ENCODE measurements around the gene KIF7.

KIF7 gene

DNA sequence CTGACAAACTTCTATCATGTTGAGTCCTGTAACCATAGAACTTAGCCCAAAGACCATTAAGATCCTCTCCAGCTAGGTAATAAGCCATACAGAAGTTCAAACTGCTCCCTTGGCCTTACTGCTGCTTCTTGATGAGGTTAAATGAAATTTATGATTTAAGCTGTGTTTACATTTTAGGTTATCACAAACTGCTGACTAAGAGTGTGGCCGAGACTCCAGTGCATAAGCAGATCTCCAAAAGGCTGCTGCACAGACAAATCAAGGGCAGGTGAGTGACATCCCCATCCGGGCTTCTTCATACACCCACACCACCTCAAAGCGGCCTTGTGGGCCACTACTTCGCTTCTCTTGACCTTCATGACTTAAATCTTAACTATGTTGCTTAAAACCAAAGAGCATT, 39.0 kb downstream of the KIF7 start:
- TF ChIP-seq, protein P1, sequence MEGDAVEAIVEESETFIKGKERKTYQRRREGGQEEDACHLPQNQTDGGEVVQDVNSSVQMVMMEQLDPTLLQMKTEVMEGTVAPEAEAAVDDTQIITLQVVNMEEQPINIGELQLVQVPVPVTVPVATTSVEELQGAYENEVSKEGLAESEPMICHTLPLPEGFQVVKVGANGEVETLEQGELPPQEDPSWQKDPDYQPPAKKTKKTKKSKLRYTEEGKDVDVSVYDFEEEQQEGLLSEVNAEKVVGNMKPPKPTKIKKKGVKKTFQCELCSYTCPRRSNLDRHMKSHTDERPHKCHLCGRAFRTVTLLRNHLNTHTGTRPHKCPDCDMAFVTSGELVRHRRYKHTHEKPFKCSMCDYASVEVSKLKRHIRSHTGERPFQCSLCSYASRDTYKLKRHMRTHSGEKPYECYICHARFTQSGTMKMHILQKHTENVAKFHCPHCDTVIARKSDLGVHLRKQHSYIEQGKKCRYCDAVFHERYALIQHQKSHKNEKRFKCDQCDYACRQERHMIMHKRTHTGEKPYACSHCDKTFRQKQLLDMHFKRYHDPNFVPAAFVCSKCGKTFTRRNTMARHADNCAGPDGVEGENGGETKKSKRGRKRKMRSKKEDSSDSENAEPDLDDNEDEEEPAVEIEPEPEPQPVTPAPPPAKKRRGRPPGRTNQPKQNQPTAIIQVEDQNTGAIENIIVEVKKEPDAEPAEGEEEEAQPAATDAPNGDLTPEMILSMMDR (IDR thresholded peaks at IDR 0.05; ENCODE audit: low read depth, low read length, missing control alignments) = no peak
- in situ Hi-C loops (cut with HindIII; ENCODE audit: low sequenced_read_pairs) = no loop called here
- no peak overlapping the region for H3K4me3 ChIP-seq (ENCODE audit: low read depth, low read length)
- DNase-seq (ENCODE audit: low read depth) = no peak

DNA sequence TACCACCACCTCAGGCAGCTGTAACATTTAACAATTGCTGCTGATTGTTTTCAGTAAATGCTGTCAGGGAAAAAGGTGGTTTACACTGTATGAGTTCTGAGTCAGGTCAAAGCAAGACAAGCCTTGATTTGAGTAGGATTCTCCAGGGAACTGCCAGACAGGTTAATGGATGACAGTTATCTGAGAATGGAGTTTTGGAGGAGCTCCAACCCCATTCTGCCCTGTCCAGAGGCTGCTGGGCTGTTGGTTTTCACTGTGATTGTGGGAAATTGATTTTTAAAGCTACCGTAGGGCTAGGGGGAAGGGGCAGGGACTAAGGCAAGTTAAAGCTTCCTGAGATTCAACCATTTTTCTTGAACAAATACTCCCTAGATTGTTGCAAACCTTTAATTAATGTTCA, 40.1 kb downstream of the KIF7 start:
- DNase-seq (ENCODE audit: low read depth) = no peak
- TF ChIP-seq, protein P1 (IDR thresholded peaks at IDR 0.05; ENCODE audit: low read depth, low read length, missing control alignments) = no peak

DNA sequence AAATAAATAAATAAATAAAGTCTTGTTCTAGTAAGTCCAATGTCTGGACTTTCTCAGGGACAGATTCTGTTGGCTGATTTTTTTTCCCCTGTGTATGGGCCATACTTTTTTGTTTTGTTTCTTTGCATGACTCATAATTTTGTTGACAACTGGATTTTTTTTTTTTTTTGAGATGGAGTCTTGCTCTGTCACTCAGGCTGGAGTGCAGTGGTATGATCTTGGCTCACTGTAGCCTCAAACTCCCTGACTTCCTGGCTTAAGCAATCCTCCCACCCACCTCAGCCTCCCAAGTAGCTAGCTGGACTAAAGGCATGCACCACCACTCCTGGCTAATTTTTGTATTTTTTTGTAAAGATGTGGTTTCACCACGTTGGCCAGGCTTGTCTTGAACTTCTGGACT, 41.1 kb downstream of the KIF7 start:
- DNase-seq (ENCODE audit: low read depth) = no peak
- no peak overlapping the region for H3K4me3 ChIP-seq (ENCODE audit: low read depth, low read length)
- in situ Hi-C loops (cut with HindIII; ENCODE audit: low sequenced_read_pairs) = no loop called here
- TF ChIP-seq, protein P1 (IDR thresholded peaks at IDR 0.05; ENCODE audit: low read depth, low read length, missing control alignments) = no peak

More for the DNA sequence above, 40.1 kb downstream of the KIF7 start:
- in situ Hi-C loops (cut with HindIII; ENCODE audit: low sequenced_read_pairs) = no loop called here
- H3K4me3 ChIP-seq (ENCODE audit: low read depth, low read length) = no peak overlapping the region

DNA sequence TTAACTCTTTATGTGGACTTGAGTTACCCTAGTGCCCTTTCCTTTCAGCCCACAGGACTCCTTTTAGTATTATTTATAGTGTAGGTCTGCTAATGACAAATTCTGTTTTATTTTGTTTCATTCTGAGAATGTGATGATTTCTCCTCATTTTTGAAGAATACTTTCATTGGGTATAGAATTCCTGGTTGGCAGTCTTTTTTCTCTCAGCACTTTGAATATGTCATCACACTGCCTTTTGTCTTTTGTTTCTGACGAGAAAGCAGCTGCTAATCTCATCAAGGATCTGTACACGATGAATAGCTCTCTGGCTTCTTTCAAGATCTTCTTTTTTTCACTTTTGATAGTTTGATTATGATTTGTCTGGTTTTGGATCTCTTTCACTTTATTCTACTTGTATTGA, 42.2 kb downstream of the KIF7 start:
- no peak overlapping the region for H3K4me3 ChIP-seq (ENCODE audit: low read depth, low read length)
- TF ChIP-seq, protein P1 (IDR thresholded peaks at IDR 0.05; ENCODE audit: low read depth, low read length, missing control alignments) = no peak
- DNase-seq (ENCODE audit: low read depth) = no peak
- in situ Hi-C loops (cut with HindIII; ENCODE audit: low sequenced_read_pairs) = no loop called here

DNA sequence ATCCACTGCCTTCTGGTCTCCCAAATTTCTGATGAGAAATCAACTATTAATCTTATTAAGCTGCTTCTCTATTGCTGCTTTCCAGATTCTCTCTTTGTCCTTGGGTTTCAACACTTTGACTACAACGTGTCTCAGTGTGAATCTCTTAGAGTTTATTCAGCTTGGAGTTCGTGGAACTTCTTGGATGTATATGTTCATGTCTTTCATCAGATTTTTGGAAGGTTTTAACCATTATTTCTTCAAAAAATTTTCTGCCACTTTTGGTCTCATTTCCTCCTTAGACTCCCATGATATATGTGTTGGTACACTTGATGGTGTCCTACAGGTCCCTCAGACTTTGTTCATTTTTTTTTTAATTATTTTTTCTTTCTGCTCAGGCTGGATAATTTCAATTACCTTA, 44.0 kb downstream of the KIF7 start:
- TF ChIP-seq, protein P1 (IDR thresholded peaks at IDR 0.05; ENCODE audit: low read depth, low read length, missing control alignments) = no peak
- no peak for DNase-seq (ENCODE audit: low read depth)
- in situ Hi-C loops (cut with HindIII; ENCODE audit: low sequenced_read_pairs) = no loop called here
- no peak overlapping the region for H3K4me3 ChIP-seq (ENCODE audit: low read depth, low read length)

DNA sequence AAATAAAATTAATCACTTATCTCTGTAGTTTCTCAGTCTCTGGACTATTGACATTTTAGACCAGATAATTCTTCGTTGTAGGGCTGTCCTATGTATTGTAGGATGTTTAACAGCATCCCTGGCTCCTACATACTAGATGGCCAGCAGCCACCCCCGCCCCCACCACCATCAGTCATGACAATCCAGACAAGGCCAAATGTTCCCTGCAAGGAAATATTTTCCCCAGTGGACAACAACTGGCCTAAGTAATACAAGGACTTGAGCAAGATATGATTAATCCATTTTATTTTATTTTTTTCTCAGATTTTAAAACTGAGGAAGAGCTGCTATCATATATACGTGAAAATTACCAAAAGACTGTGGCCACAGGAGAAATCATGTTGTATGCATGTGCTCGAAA, 56.2 kb downstream of the KIF7 start:
- DNase-seq (ENCODE audit: low read depth) = no peak
- no peak overlapping the region for H3K4me3 ChIP-seq (ENCODE audit: low read depth, low read length)
- TF ChIP-seq, protein P1 (IDR thresholded peaks at IDR 0.05; ENCODE audit: low read depth, low read length, missing control alignments) = no peak
- in situ Hi-C loops (cut with HindIII; ENCODE audit: low sequenced_read_pairs) = no loop called here

DNA sequence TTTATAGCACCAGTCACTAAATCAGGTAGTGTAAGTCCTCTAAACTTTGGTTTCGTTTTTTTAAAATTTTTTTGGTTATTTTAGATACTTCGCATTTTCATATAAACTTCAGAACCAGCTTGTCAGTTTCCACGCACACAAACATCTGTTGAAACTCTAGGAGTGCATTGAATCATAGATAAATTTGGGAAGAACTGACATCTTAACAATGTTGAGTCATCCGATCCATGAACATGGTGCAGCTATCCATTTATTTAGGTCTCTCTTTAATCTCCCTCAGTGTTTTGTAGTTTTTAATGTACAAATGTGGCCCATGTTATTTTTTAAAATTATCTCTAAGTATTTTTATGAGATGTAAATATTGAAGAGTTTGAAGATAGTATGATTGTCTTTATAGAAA, 62.2 kb downstream of the KIF7 start:
- DNase-seq (ENCODE audit: low read depth) = no peak
- in situ Hi-C loops (cut with HindIII; ENCODE audit: low sequenced_read_pairs) = no loop called here
- TF ChIP-seq, protein P1 (IDR thresholded peaks at IDR 0.05; ENCODE audit: low read depth, low read length, missing control alignments) = no peak
- no peak overlapping the region for H3K4me3 ChIP-seq (ENCODE audit: low read depth, low read length)

All from astrocyte of the cerebellum (primary cell).